GM12878 (cell line): ENCODE results near the gene PDE6C. TPM values are rescaled to one million over a fixed set of nuclear protein-coding genes. Genes with fewer than 3 reads are reported as not detected.

Experiments
- ATAC-seq: fragments of 200-7000 bp; cut with Tn5 transposase; 3 replicates; pipeline ENCODE4 v1.9.1; 2020; ENCODE audit warnings: mild to moderate bottlenecking, moderate library complexity
- BruUV-seq: library from RNA; stranded (reverse); fragments of 400-500 nt; replicated peaks from 2 replicates; lab custom pipeline; 2021; lab: Mats Ljungman, UMichigan
- CTCF ChIA-PET: fragments of 300-600 bp; sonication (Branson Sonifier 250); formaldehyde crosslinking; extraction: SDS; loops from one replicate; lab custom pipeline; 2021; ENCODE audit warnings: inconsistent platforms; lab: Yijun Ruan, JAX
- POLR2A ChIA-PET: fragments of 350-600 bp; formaldehyde crosslinking; extraction: SDS; loops from one replicate; lab custom pipeline; 2021; ENCODE audit warnings: inconsistent platforms; lab: Charles Lee
- RAD21 ChIA-PET: fragments of 300-600 bp; sonication (Branson Sonifier 250); formaldehyde crosslinking; loops from one replicate; lab custom pipeline; 2023; ENCODE audit warnings: antibody characterized with exemption; ENCODE audit not compliant: unreplicated experiment; lab: Charles Lee
- SMC1A ChIA-PET: fragments of 300-600 bp; sonication (Branson Sonifier 250); formaldehyde crosslinking; loops from one replicate; lab custom pipeline; 2023; ENCODE audit not compliant: unreplicated experiment, uncharacterized antibody; lab: Charles Lee
- DNase-seq: peaks from one replicate; pipeline ENCODE4 v3.0.0-alpha.2; 2011; ENCODE audit warnings: low read depth, low spot score
- FAIRE-seq: peaks from 3 replicates; lab custom pipeline; 2011; peaks lifted over from hg19 to GRCh38; lab: Jason Lieb, UNC
- H2AFZ ChIP-seq: 2 replicates; pipeline ENCODE4 v1.6.0; 2011; ENCODE audit warnings: low read depth, low read length, control low read depth; ENCODE audit not compliant: control insufficient read depth
- H3K27ac ChIP-seq: 2 replicates; pipeline ENCODE4 v1.5.1; 2011; ENCODE audit warnings: control low read depth; ENCODE audit not compliant: control insufficient read depth, insufficient read depth
- H3K27me3 ChIP-seq, 2 experiments: replicated peaks in 1 of 2; 2 replicates each; pipeline versions ENCODE4 v1.6.0 to v1.6.1; 2011; ENCODE audit warnings: low read length in 1 of 2; ENCODE audit not compliant: control insufficient read depth in 2 of 2, insufficient read depth in 2 of 2
- H3K36me3 ChIP-seq, 2 experiments: 2 replicates each; pipeline ENCODE4 v1.5.1; 2011; ENCODE audit warnings: low read length in 1 of 2; ENCODE audit not compliant: control insufficient read depth in 2 of 2, insufficient read depth in 2 of 2
- H3K4me1 ChIP-seq: 2 replicates; pipeline ENCODE4 v1.6.1; 2011; ENCODE audit warnings: mild to moderate bottlenecking, low read length, moderate library complexity, mixed read lengths; ENCODE audit not compliant: control insufficient read depth, insufficient read depth
- H3K4me2 ChIP-seq: 2 replicates; pipeline ENCODE4 v1.6.0; 2011; ENCODE audit warnings: control low read depth; ENCODE audit not compliant: control insufficient read depth, insufficient read depth
- H3K4me3 ChIP-seq: fragments of 200-600 bp; sonication (generic); 2 replicates; pipeline ENCODE4 v1.5.1; 2016
- H3K79me2 ChIP-seq: 2 replicates; pipeline ENCODE4 v1.6.0; 2011; ENCODE audit warnings: low read length; ENCODE audit not compliant: control insufficient read depth, insufficient read depth
- H3K9ac ChIP-seq: 2 replicates; pipeline ENCODE4 v1.8.0; 2011; ENCODE audit warnings: low read length, control low read depth, mixed read lengths; ENCODE audit not compliant: control insufficient read depth, insufficient read depth
- H3K9me3 ChIP-seq: replicated peaks from 3 replicates; pipeline ENCODE4 v1.5.1; 2011; ENCODE audit warnings: mild to moderate bottlenecking, low read length; ENCODE audit not compliant: control insufficient read depth, insufficient read depth
- H4K20me1 ChIP-seq: 2 replicates; pipeline ENCODE4 v1.6.0; 2011; ENCODE audit not compliant: control insufficient read depth, insufficient read depth
- ATF2 ChIP-seq: IDR thresholded peaks from 2 replicates; pipeline ENCODE4 v1.6.1; 2012; ENCODE audit warnings: low read length, inconsistent platforms
- EGR1 ChIP-seq, 2 experiments: IDR thresholded peaks; 1 replicate in 1 of 2; 2 replicates in 1 of 2; pipeline ENCODE4 v1.6.1; 2011 to 2012; ENCODE audit warnings: low read depth in 2 of 2, low read length in 2 of 2, borderline replicate concordance in 1 of 2, mild to moderate bottlenecking in 1 of 2, moderate library complexity in 1 of 2
- ETV6 ChIP-seq, 2 experiments: fragments of 450-650 bp in 1 of 2; IDR thresholded peaks in 1 of 2; conservative IDR thresholded peaks in 1 of 2; 2 replicates each; pipeline ENCODE4 v1.6.1; 2014; ENCODE audit warnings: antibody characterized with exemption in 1 of 2, borderline replicate concordance in 1 of 2, low read depth in 1 of 2, mild to moderate bottlenecking in 1 of 2, moderate library complexity in 1 of 2
- FOXM1 ChIP-seq: IDR thresholded peaks from 2 replicates; pipeline ENCODE4 v1.6.1; 2012; ENCODE audit warnings: low read depth, mild to moderate bottlenecking, inconsistent platforms, low read length, moderate library complexity
- HDAC2 ChIP-seq: fragments of 200-600 bp; sonication (generic); IDR thresholded peaks from 2 replicates; pipeline ENCODE4 v1.6.1; 2017
- RFX5 ChIP-seq: IDR thresholded peaks from 2 replicates; pipeline ENCODE4 v1.6.1; 2011; ENCODE audit warnings: low read depth, low read length, improper control_type of control experiment
- SKIL ChIP-seq: fragments of 450-650 bp; IDR thresholded peaks from 2 replicates; pipeline ENCODE4 v1.6.1; 2017; ENCODE audit warnings: mild to moderate bottlenecking, low read depth, inconsistent platforms; ENCODE audit not compliant: poor library complexity, severe bottlenecking
- WGBS: methylation state at CpG from one replicate; pipeline ENCODE4 v1.1.6; 2016; ENCODE audit warnings: low lambda C conversion rate; ENCODE audit not compliant: insufficient replicate concordance, insufficient coverage; ENCODE audit errors: missing lambda C conversion rate; 5-methylcytosine and 5-hydroxymethylcytosine counted together
- in situ Hi-C: fragments of 300-500 bp; cut with MboI; formaldehyde crosslinking; loops from 9 replicates; pipeline ENCODE4 v1.14.3; 2018; ENCODE audit warnings: mixed read lengths
- intact Hi-C: fragments of 100-400 bp; cut with micrococcal nuclease; formaldehyde crosslinking; loops from one replicate; pipeline ENCODE4 v1.14.2; 2022; ENCODE audit not compliant: unreplicated experiment
- polyA plus RNA-seq, 11 experiments: library from polyadenylated mRNA; depleted of rRNA in 4 of 11; unstranded in 6 of 11; stranded (reverse) in 5 of 11; fragments of >200 nt; fragmentation: Nextera tagmentation in 4 of 11; fragmentation: Illumina TruSeq in 1 of 11; extraction: Ambion mirVana in 4 of 11; extraction: Trizol in 1 of 11; gene quantifications; 1 replicate in 1 of 11; 2 replicates in 10 of 11; pipeline versions ENCODE4 v1.2.1 to v1.2.3, GENCODE V29; 2011 to 2016; ENCODE audit warnings: inconsistent platforms in 2 of 11, missing spikeins in 2 of 11, low read depth in 1 of 11
- total RNA-seq, 4 experiments: library from RNA; depleted of rRNA in 3 of 4; stranded (reverse); fragments of >200 nt in 3 of 4; fragmentation: Illumina TruSeq in 1 of 4; extraction: Trizol in 1 of 4; gene quantifications; 2 replicates each; pipeline versions ENCODE4 v1.2.1 to v1.2.3, GENCODE V29; 2013 to 2021

Gene PDE6C
- total and polyA plus RNA-seq, 10 of the 15 experiments (the other 5 are each of a cell fraction or from before 2014, with no cell fraction given), result not detected

GRCh38 chr10:93601146-93601773 lies 11.1 kb upstream of the PDE6C start, which contains the start of gene RBP4:
Gene RBP4, minus strand, starts transcription at chr10:93601235. Its CDS starts 207 bp downstream, at chr10:93601028.
- ChIA-PET RAD21 (no interaction called here), POLR2A (no interaction called here), SMC1A (no interaction called here), CTCF (no interaction called here)
- ATAC-seq (no peak), FAIRE-seq (no peak), DNase-seq (no peak)
- BruUV-seq, result no TSS peak
- no peaks in the 10 kb centered on the region for H3K36me3 ChIP-seq
- no peak within 1 kb of the TSS for H3K4me2 ChIP-seq
- H3K4me1 ChIP-seq, result no peaks in the 10 kb centered on the region
- H3K9me3 ChIP-seq, result no peaks in the 10 kb centered on the region
- H3K4me3 ChIP-seq, result no peak within 1 kb of the TSS
- no peaks in the 10 kb centered on the region for H3K79me2 ChIP-seq
- no peak within 1 kb of the TSS for H3K27ac ChIP-seq
- in situ Hi-C loops (no loop called here), intact Hi-C loops (no loop called here)
- no peaks in the 10 kb centered on the region for H4K20me1 ChIP-seq
- no peak within 1 kb of the TSS for H2AFZ ChIP-seq
- peaks cover 6% of the 10 kb centered on the region in 2 experiments; a peak in 3 of 4 replicates for H3K27me3 ChIP-seq
- 24% methylated on average over 38 of the region's 63 CpGs for WGBS
- TF ChIP-seq SKIL (no peak), FOXM1 (no peak), ETV6 (conservative IDR thresholded peaks at IDR 0.05 in 1 of 2, IDR thresholded peaks at IDR 0.05 in 1 of 2; ENCODE audit: borderline replicate concordance in 1 of 2, low read depth in 1 of 2) (no peak)
- H3K9ac ChIP-seq, result no peak within 1 kb of the TSS

- BruUV-seq, result no TSS peak
- H3K9ac ChIP-seq, result no peak overlapping the region
- in situ Hi-C loops, result no loop called here
- 11% methylated on average over 7 of the region's 7 CpGs for WGBS
- no peak overlapping the region for H2AFZ ChIP-seq
- CTCF ChIA-PET, result no interaction called here
- H3K4me2 ChIP-seq, result no peak overlapping the region
- intact Hi-C loops, result no loop called here
- H3K9me3 ChIP-seq, result no peaks in the 10 kb centered on the region
- H3K36me3 ChIP-seq, result no peaks in the 10 kb centered on the region
- H3K27ac ChIP-seq, result no peak overlapping the region
- peaks cover 6% of the 10 kb centered on the region in 2 experiments; a peak in 3 of 4 replicates for H3K27me3 ChIP-seq
- POLR2A ChIA-PET, result no interaction called here
- H3K4me3 ChIP-seq, result no peak overlapping the region
- DNase-seq, result no peak
- FAIRE-seq, result no peak
- H3K79me2 ChIP-seq, result no peaks in the 10 kb centered on the region
- RAD21 ChIA-PET, result no interaction called here
- H3K4me1 ChIP-seq, result no peaks in the 10 kb centered on the region
- SMC1A ChIA-PET, result no interaction called here
- ATAC-seq, result no peak
- H4K20me1 ChIP-seq, result no peaks in the 10 kb centered on the region
- TF ChIP-seq HDAC2, result no peak
- TF ChIP-seq ETV6 (conservative IDR thresholded peaks at IDR 0.05 in 1 of 2, IDR thresholded peaks at IDR 0.05 in 1 of 2; ENCODE audit: borderline replicate concordance in 1 of 2, low read depth in 1 of 2), result no peak
- TF ChIP-seq RFX5, result no peak
- no peak for TF ChIP-seq EGR1 (IDR thresholded peaks at IDR 0.05; ENCODE audit: borderline replicate concordance in 1 of 2, low read depth in 2 of 2, low read length in 2 of 2)
- TF ChIP-seq ATF2, result no peak
Measured at GRCh38 chr10:93601774-93602162, 10.6 kb upstream of the PDE6C start.
